OCI-LY7 (cell line): ENCODE results near the gene DZIP1L. TPM values are rescaled to one million over a fixed set of nuclear protein-coding genes. Genes with fewer than 3 reads are reported as not detected.

Source experiments
- BruUV-seq: library from RNA; stranded (reverse); fragments of 400-500 nt; replicated peaks from 2 replicates; lab custom pipeline; 2021; lab: Mats Ljungman, UMichigan
- CTCF ChIA-PET: fragments of 300-600 bp; sonication (Branson Sonifier 250); formaldehyde crosslinking; loops from one replicate; lab custom pipeline; 2022; ENCODE audit warnings: antibody characterized with exemption; ENCODE audit not compliant: unreplicated experiment; lab: Charles Lee
- POLR2A ChIA-PET: fragments of 300-600 bp; sonication (Branson Sonifier 250); formaldehyde crosslinking; loops from one replicate; lab custom pipeline; 2022; ENCODE audit warnings: antibody characterized with exemption; lab: Charles Lee
- DNase-seq: peaks from one replicate; pipeline ENCODE4 v3.0.0-alpha.2; 2015; ENCODE audit warnings: low spot score
- H2AFZ ChIP-seq: fragments of 200-600 bp; sonication (generic), shearing (Covaris generic); 2 replicates; pipeline ENCODE4 v1.6.1; 2014; ENCODE audit warnings: mild to moderate bottlenecking, antibody characterized with exemption, low read length, moderate library complexity
- H3K27ac ChIP-seq: fragments of 200-600 bp; sonication (generic); 2 replicates; pipeline ENCODE4 v1.5.1; 2014; ENCODE audit warnings: mixed run types, low read depth, mild to moderate bottlenecking, moderate library complexity, low read length, inconsistent platforms; ENCODE audit not compliant: poor library complexity, severe bottlenecking
- H3K36me3 ChIP-seq: fragments of 200-600 bp; sonication (generic); 2 replicates; pipeline ENCODE4 v1.6.1; 2014; ENCODE audit warnings: mild to moderate bottlenecking, antibody characterized with exemption, low read length, moderate library complexity, mixed read lengths; ENCODE audit not compliant: insufficient read depth
- H3K4me1 ChIP-seq: fragments of 200-600 bp; sonication (generic); 2 replicates; pipeline ENCODE4 v1.5.1; 2014; ENCODE audit warnings: mild to moderate bottlenecking, low read length; ENCODE audit not compliant: insufficient read depth, poor library complexity, severe bottlenecking
- H3K4me2 ChIP-seq: fragments of 200-600 bp; sonication (generic); 2 replicates; pipeline ENCODE4 v1.6.1; 2014; ENCODE audit warnings: mild to moderate bottlenecking, low read length
- H3K4me3 ChIP-seq: fragments of 200-600 bp; sonication (generic); 2 replicates; pipeline ENCODE4 v1.5.1; 2014; ENCODE audit warnings: mild to moderate bottlenecking, low read depth, low read length; ENCODE audit not compliant: poor library complexity, severe bottlenecking
- H3K79me2 ChIP-seq: fragments of 200-600 bp; sonication (generic); 2 replicates; pipeline ENCODE4 v1.6.1; 2016; ENCODE audit warnings: low read depth, mild to moderate bottlenecking, low read length, moderate library complexity, mixed read lengths; ENCODE audit not compliant: insufficient read depth
- H3K9me2 ChIP-seq: fragments of 200-600 bp; sonication (generic); 2 replicates; pipeline ENCODE4 v1.6.1; 2016; ENCODE audit warnings: mild to moderate bottlenecking, low read length, mixed read lengths; ENCODE audit not compliant: insufficient read depth
- H3K9me3 ChIP-seq: fragments of 200-600 bp; sonication (generic); 2 replicates; pipeline ENCODE4 v1.6.1; 2014; ENCODE audit warnings: mild to moderate bottlenecking, mixed run types, low read length, mixed read lengths
- H4K20me1 ChIP-seq: fragments of 200-600 bp; sonication (generic); 2 replicates; pipeline ENCODE4 v1.6.1; 2014; ENCODE audit warnings: mild to moderate bottlenecking, antibody characterized with exemption, low read length, moderate library complexity, mixed read lengths; ENCODE audit not compliant: insufficient read depth
- CTCF ChIP-seq: fragments of 200-600 bp; sonication (generic); conservative IDR thresholded peaks from 2 replicates; pipeline ENCODE4 v1.5.1; 2014; ENCODE audit warnings: mild to moderate bottlenecking, antibody characterized with exemption, low read length, moderate library complexity, mixed read lengths
- EZH2phosphoT487 ChIP-seq: fragments of 200-600 bp; sonication (generic); IDR thresholded peaks from 2 replicates; pipeline ENCODE4 v1.6.1; 2018; ENCODE audit warnings: low read depth, borderline replicate concordance, mild to moderate bottlenecking, mixed run types, antibody characterized with exemption, low read length, moderate library complexity, mixed read lengths
- intact Hi-C: fragments of 100-400 bp; cut with micrococcal nuclease; formaldehyde crosslinking; loops from one replicate; pipeline ENCODE4 v1.10.0; 2022; ENCODE audit not compliant: unreplicated experiment
- total RNA-seq, 2 experiments: library from RNA; depleted of rRNA in 1 of 2; stranded (reverse); fragments of >200 nt in 1 of 2; shearing (Covaris generic) in 1 of 2; gene quantifications; 2 replicates each; pipeline ENCODE4 v1.2.3, GENCODE V29; 2014 to 2022

The DZIP1L gene
- total RNA-seq, 2 experiments from 2014 or later = not detected

- BruUV-seq = no TSS peak
- no peaks in the 10 kb centered on the region for H3K4me1 ChIP-seq
- H3K4me3 ChIP-seq = no peak overlapping the region
- H3K9me2 ChIP-seq = no peaks in the 10 kb centered on the region
- H3K79me2 ChIP-seq = no peaks in the 10 kb centered on the region
- no peak overlapping the region for H2AFZ ChIP-seq
- H3K4me2 ChIP-seq = no peak overlapping the region
- DNase-seq = no peak
- intact Hi-C loops = no loop called here
- CTCF ChIA-PET = no interaction called here
- H3K36me3 ChIP-seq = no peaks in the 10 kb centered on the region
- TF ChIP-seq CTCF (no peak), EZH2phosphoT487 (no peak)
- POLR2A ChIA-PET = no interaction called here
- H4K20me1 ChIP-seq = no peaks in the 10 kb centered on the region
- H3K27ac ChIP-seq = no peak overlapping the region
- H3K9me3 ChIP-seq = no peaks in the 10 kb centered on the region
Measured at GRCh38 chr3:138136201-138136600, 20.8 kb upstream of the DZIP1L start.

GRCh38 chr3:138135833-138136194 lies 20.4 kb upstream of the DZIP1L start:
- intact Hi-C loops = no loop called here
- CTCF ChIA-PET = no interaction called here
- no peaks in the 10 kb centered on the region for H3K9me3 ChIP-seq
- H3K27ac ChIP-seq = no peak overlapping the region
- H4K20me1 ChIP-seq = no peaks in the 10 kb centered on the region
- H3K36me3 ChIP-seq = no peaks in the 10 kb centered on the region
- H3K79me2 ChIP-seq = no peaks in the 10 kb centered on the region
- H3K4me2 ChIP-seq = no peak overlapping the region
- H3K9me2 ChIP-seq = no peaks in the 10 kb centered on the region
- H3K4me1 ChIP-seq = no peaks in the 10 kb centered on the region
- DNase-seq = no peak
- POLR2A ChIA-PET = no interaction called here
- no peak overlapping the region for H3K4me3 ChIP-seq
- no TSS peak for BruUV-seq
- TF ChIP-seq EZH2phosphoT487 = no peak
- no peak for TF ChIP-seq CTCF
- H2AFZ ChIP-seq = no peak overlapping the region

- Histone ChIP-seq H3K27ac (no peak overlapping the region), H3K4me3 (no peak overlapping the region), H3K36me3 (no peaks in the 10 kb centered on the region), H2AFZ (no peak overlapping the region), H3K4me1 (no peaks in the 10 kb centered on the region), H4K20me1 (no peaks in the 10 kb centered on the region), H3K9me2 (no peaks in the 10 kb centered on the region), H3K4me2 (no peak overlapping the region), H3K9me3 (no peaks in the 10 kb centered on the region), H3K79me2 (no peaks in the 10 kb centered on the region)
- no TSS peak for BruUV-seq
- TF ChIP-seq CTCF = no peak
- ChIA-PET POLR2A (no interaction called here), CTCF (no interaction called here)
- intact Hi-C loops = no loop called here
- DNase-seq = no peak
Measured at GRCh38 chr3:138135146-138135832, 19.9 kb upstream of the DZIP1L start.
